Naive thymus-derived CD4-positive, alpha-beta T cell (primary cell): ENCODE measurements around the gene TRAF3. TPM values are rescaled to one million over a fixed set of nuclear protein-coding genes. Genes with fewer than 3 reads are reported as not detected.
A peak's percentile ranks its signal among the peaks of the same experiment; 100 is the strongest.

Source experiments
- ATAC-seq: fragments of 150-1000 bp; cut with Tn5 transposase; 2 replicates; pipeline ENCODE4 v1.10.0; 2021; ENCODE audit warnings: mild to moderate bottlenecking, moderate library complexity
- CTCF ChIA-PET: fragments of 350-600 bp; sonication (Branson Sonifier 250); formaldehyde crosslinking; loops from one replicate; lab custom pipeline; 2021; ENCODE audit warnings: antibody characterized with exemption; lab: Charles Lee
- POLR2A ChIA-PET: fragments of 350-600 bp; sonication (Branson Sonifier 250); formaldehyde crosslinking; loops from one replicate; lab custom pipeline; 2021; ENCODE audit warnings: antibody characterized with exemption, inconsistent platforms; lab: Charles Lee
- DNase-seq, 9 donors: peaks; one replicate each; pipeline versions ENCODE4 v3.0.0 to v3.0.0-alpha.2; 2020 to 2022; ENCODE audit warnings: mixed read lengths in 1 of 9
- H3K27ac ChIP-seq: one replicate; pipeline ENCODE4 v1.7.0; 2013; ENCODE audit warnings: mild to moderate bottlenecking, low read depth, low read length, moderate library complexity
- H3K27me3 ChIP-seq, 2 donors: one replicate each; pipeline ENCODE4 v1.7.0; 2013; ENCODE audit warnings: low read length in 2 of 2, mild to moderate bottlenecking in 2 of 2, moderate library complexity in 2 of 2; ENCODE audit not compliant: control insufficient read depth in 2 of 2, insufficient read depth in 2 of 2
- H3K36me3 ChIP-seq, 3 experiments: 1 replicate in 2 of 3; 2 replicates in 1 of 3; pipeline ENCODE4 v1.7.0; 2013; ENCODE audit warnings: low read length in 3 of 3, mild to moderate bottlenecking in 3 of 3, moderate library complexity in 1 of 3; ENCODE audit not compliant: insufficient read depth in 3 of 3, control insufficient read depth in 2 of 3
- H3K4me1 ChIP-seq, 2 donors: one replicate each; pipeline ENCODE4 v1.7.0; 2013; ENCODE audit warnings: low read length in 2 of 2, mild to moderate bottlenecking in 2 of 2, moderate library complexity in 1 of 2; ENCODE audit not compliant: control insufficient read depth in 2 of 2, insufficient read depth in 2 of 2
- H3K4me3 ChIP-seq: 2 replicates; pipeline ENCODE4 v1.7.0; 2013; ENCODE audit warnings: mild to moderate bottlenecking, low read length
- H3K9me3 ChIP-seq, 3 experiments: 1 replicate in 2 of 3; 2 replicates in 1 of 3; pipeline ENCODE4 v1.7.0; 2013; ENCODE audit warnings: low read length in 3 of 3; ENCODE audit not compliant: control insufficient read depth in 2 of 3
- H3K27ac Mint-ChIP-seq, 9 donors: one replicate each; pipeline ENCODE4 v1.8.0; 2020 to 2022; ENCODE audit warnings: mixed read lengths in 9 of 9, mild to moderate bottlenecking in 8 of 9, moderate library complexity in 5 of 9, inconsistent platforms in 2 of 9
- H3K27me3 Mint-ChIP-seq, 5 donors: one replicate each; pipeline ENCODE4 v1.8.0; 2021 to 2022; ENCODE audit warnings: mixed read lengths in 5 of 5, mild to moderate bottlenecking in 1 of 5
- H3K36me3 Mint-ChIP-seq, 5 donors: one replicate each; pipeline ENCODE4 v1.8.0; 2020 to 2022; ENCODE audit warnings: mixed read lengths in 5 of 5, mild to moderate bottlenecking in 3 of 5, inconsistent platforms in 1 of 5
- H3K4me1 Mint-ChIP-seq, 7 donors: one replicate each; pipeline ENCODE4 v1.8.0; 2020 to 2022; ENCODE audit warnings: mixed read lengths in 7 of 7, mild to moderate bottlenecking in 3 of 7, inconsistent platforms in 1 of 7
- H3K4me3 Mint-ChIP-seq, 10 donors: one replicate each; pipeline ENCODE4 v1.8.0; 2020 to 2022; ENCODE audit warnings: mild to moderate bottlenecking in 10 of 10, mixed read lengths in 10 of 10, moderate library complexity in 6 of 10, inconsistent platforms in 2 of 10
- H3K9me3 Mint-ChIP-seq, 11 donors: one replicate each; pipeline ENCODE4 v1.8.0; 2020 to 2022; ENCODE audit warnings: mixed read lengths in 11 of 11, mild to moderate bottlenecking in 4 of 11, inconsistent platforms in 1 of 11, moderate library complexity in 1 of 11
- intact Hi-C, 2 donors: fragments of 100-400 bp; cut with micrococcal nuclease; formaldehyde crosslinking; loops; one replicate each; pipeline ENCODE4 v1.15.1; 2023
- polyA plus RNA-seq, 2 donors: library from polyadenylated mRNA; unstranded; fragments of 300-500 nt; fragmentation: Illumina TruSeq; gene quantifications; one replicate each; pipeline ENCODE4 v1.2.3, GENCODE V29; 2021
- total RNA-seq, 6 experiments: library from RNA in 5 of 6; stranded (reverse) in 5 of 6; gene quantifications; 1 replicate in 5 of 6; 2 replicates in 1 of 6; pipeline ENCODE4 v1.2.3 and lab custom pipeline; 2021 to 2026

The TRAF3 gene
- total and polyA plus RNA-seq, 7 experiments from 2014 or later, result 16.1 to 74.4 (median 30.4) TPM

DNA sequence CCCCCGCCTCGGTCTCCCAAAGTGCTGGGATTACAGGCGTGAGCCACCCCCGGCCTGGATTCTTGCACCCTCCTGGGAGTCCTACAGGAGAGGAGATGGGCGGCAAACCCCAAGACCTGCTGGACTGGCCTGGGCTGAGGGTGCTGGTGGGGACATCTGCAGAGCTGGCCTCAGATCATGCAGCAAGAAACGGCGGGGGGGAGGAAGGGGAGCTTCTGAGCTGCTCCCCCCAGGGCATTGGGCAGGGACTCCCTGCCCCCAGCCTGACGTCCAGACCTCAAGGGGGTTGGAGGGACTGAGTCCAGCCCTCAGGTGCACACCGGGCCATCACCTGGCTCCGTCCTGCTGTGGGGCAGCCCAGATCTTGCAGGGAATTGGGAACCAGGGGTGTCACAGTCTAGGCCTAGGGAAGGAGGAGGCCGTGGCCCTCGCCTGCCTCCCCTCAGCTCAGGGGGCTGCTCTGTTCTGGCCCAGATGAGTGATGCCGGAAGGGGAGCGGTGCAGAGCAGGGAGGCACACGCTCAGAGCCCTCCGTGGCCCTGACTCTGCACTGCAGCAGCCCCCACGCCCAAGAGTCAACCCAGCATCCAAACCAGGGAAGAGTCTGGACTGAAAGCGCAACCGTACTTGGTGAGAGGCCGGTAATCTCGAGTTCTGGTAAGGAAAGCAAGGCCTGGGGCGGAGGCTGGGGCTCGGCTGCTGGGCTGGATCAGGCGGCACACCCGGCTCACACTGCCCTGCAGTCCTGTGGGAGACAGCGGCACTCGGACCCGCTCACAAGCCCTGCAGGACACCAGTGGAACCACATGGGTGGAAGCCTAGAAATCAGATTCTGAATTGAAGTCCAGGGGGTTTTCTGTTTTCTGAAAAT is 136.3 kb downstream of the TRAF3 start:
- no peak for ATAC-seq
- Histone ChIP-seq H3K9me3 (no peaks in the 10 kb centered on the region), H3K36me3 (peaks cover 0 to 17% (median 0%) of the 10 kb centered on the region in 3 experiments), H3K4me3 (no peak overlapping the region), H3K4me1 (no peaks in the 10 kb centered on the region), H3K27me3 (no peaks in the 10 kb centered on the region), H3K27ac (no peak overlapping the region)
- peaks cover 0 to 2% (median 0%) of the 10 kb centered on the region in 7 donors for H3K4me1 Mint-ChIP-seq
- no peaks in the 10 kb centered on the region for H3K27me3 Mint-ChIP-seq
- no peak for DNase-seq
- no peaks in the 10 kb centered on the region for H3K9me3 Mint-ChIP-seq
- CTCF ChIA-PET, result interaction anchor here (0.6 to 1.0 kb wide), 3 partner anchors 178 to 287 kb away, joined by 3 read pairs; no protein-coding TSS in a partner anchor
- H3K36me3 Mint-ChIP-seq, result peaks cover 0 to 8% (median 0%) of the 10 kb centered on the region in 5 donors
- peak overlapping the region in 1 of 9 donors; percentile 8 for H3K27ac Mint-ChIP-seq
- POLR2A ChIA-PET, result no interaction called here
- peak overlapping the region in 1 of 10 donors; percentile 29 for H3K4me3 Mint-ChIP-seq
- intact Hi-C loops, result no loop called here

DNA sequence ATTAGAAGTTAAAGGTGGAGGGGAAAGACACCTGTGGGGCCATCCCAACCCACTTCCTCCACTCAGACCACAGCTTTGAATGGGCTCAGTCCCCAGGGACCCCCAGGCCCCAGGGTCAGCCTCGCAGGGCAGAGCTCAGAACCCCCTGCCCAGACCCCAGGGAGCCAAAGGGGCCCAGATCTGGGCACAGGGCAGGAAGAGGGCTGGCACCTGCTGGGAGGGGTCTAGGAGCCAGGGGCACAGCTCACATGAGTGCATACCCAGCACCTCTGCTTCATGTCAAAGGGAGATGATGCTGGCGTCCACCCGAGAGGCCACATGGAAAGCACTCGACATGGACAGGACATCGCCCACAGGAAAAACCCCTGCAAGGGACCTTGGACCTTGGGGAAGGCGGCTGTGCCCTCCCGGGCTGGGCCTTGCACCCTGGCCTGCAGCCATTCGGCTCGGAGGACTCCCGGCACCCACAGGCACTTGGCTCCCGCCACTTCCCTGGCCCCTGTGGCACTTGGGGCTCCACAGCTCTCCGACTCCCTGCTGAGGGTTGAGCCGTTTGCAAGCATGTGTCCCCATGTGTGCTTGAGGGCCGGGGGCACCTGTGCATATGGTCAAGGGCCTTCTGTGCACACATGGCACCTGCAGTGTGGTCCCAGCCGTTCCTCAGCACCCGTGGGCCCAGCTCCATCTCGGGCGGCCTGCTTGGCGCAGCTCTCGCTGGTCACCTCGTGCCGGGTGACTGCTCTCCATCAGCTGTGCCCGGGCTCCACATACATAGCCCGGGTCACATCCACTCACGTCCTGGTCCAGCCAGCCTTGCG is 137.4 kb downstream of the TRAF3 start:
- H3K4me3 ChIP-seq, result no peak overlapping the region
- intact Hi-C loops, result no loop called here
- H3K9me3 Mint-ChIP-seq, result no peaks in the 10 kb centered on the region
- ChIA-PET POLR2A (no interaction called here), CTCF (interaction anchor here (0.6 to 1.3 kb wide), 3 partner anchors 177 to 220 kb away, joined by 3 read pairs; no protein-coding TSS in a partner anchor)
- H3K4me3 Mint-ChIP-seq, result no peak overlapping the region
- no peak for DNase-seq
- no peaks in the 10 kb centered on the region for H3K27me3 Mint-ChIP-seq
- no peaks in the 10 kb centered on the region for H3K27me3 ChIP-seq
- peak overlapping the region in 1 of 9 donors; percentile 14 for H3K27ac Mint-ChIP-seq
- H3K9me3 ChIP-seq, result no peaks in the 10 kb centered on the region
- H3K27ac ChIP-seq, result no peak overlapping the region
- H3K36me3 Mint-ChIP-seq, result peaks cover 0 to 5% (median 0%) of the 10 kb centered on the region in 5 donors
- ATAC-seq, result no peak
- peaks cover 0 to 11% (median 0%) of the 10 kb centered on the region in 3 experiments for H3K36me3 ChIP-seq
- H3K4me1 Mint-ChIP-seq, result peaks cover 0 to 2% (median 0%) of the 10 kb centered on the region in 7 donors
- H3K4me1 ChIP-seq, result no peaks in the 10 kb centered on the region

DNA sequence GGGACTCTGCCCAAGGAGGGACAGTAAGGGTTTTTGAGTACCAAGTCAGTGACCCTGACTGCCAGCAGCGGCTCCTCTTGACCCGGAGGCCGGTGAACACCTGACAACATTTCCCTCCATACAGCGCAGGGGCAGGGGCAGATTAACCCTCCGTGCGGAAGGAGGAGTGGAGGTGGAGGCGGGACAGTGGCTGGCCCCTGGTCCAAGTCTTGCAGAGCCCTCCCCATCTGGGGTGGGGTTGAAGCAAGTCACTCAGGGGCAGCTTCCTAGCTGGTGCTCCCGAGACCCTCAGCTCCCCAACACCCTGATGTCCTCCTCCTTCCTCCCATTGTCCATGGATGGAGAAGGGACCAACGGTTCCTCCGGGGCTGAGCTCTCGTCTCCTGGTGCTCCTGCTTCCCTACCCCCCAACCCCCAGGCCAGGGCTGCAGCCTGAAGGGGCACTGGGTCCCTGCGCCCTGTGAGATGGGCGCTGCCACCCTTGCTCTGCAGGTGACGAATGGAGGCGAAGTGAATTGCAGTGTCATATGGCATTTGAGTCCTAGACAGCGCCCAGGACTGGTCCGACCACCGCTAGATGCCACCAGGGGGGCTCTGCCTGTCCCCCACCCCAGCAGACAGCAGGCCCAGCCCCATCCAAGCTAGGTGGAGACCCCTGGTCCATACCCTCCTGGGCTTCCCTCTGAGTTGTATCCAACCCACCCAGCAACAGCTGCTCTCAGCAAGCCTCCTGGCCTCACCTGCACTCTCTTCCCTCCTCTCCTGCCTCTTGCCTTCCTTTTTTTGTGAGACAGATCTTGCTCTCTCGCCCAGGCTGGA is 138.3 kb downstream of the TRAF3 start:
- no peak for DNase-seq
- Histone ChIP-seq H3K27ac (no peak overlapping the region), H3K4me1 (no peaks in the 10 kb centered on the region), H3K36me3 (peaks cover 0 to 11% (median 0%) of the 10 kb centered on the region in 3 experiments), H3K27me3 (no peaks in the 10 kb centered on the region), H3K4me3 (no peak overlapping the region), H3K9me3 (no peaks in the 10 kb centered on the region)
- POLR2A ChIA-PET, result no interaction called here
- H3K27me3 Mint-ChIP-seq, result no peaks in the 10 kb centered on the region
- intact Hi-C loops, result no loop called here
- no peaks in the 10 kb centered on the region for H3K9me3 Mint-ChIP-seq
- ATAC-seq, result no peak
- CTCF ChIA-PET, result interaction anchor here (0.5 to 1.3 kb wide), 2 partner anchors 220 to 222 kb away, joined by 3 to 5 read pairs; no protein-coding TSS in a partner anchor
- H3K4me3 Mint-ChIP-seq, result no peak overlapping the region
- H3K36me3 Mint-ChIP-seq, result peaks cover 0 to 5% (median 0%) of the 10 kb centered on the region in 5 donors
- H3K4me1 Mint-ChIP-seq, result peaks cover 0 to 2% (median 0%) of the 10 kb centered on the region in 7 donors
- peak overlapping the region in 4 of 9 donors; percentile 1 to 58 (median 34) for H3K27ac Mint-ChIP-seq

DNA sequence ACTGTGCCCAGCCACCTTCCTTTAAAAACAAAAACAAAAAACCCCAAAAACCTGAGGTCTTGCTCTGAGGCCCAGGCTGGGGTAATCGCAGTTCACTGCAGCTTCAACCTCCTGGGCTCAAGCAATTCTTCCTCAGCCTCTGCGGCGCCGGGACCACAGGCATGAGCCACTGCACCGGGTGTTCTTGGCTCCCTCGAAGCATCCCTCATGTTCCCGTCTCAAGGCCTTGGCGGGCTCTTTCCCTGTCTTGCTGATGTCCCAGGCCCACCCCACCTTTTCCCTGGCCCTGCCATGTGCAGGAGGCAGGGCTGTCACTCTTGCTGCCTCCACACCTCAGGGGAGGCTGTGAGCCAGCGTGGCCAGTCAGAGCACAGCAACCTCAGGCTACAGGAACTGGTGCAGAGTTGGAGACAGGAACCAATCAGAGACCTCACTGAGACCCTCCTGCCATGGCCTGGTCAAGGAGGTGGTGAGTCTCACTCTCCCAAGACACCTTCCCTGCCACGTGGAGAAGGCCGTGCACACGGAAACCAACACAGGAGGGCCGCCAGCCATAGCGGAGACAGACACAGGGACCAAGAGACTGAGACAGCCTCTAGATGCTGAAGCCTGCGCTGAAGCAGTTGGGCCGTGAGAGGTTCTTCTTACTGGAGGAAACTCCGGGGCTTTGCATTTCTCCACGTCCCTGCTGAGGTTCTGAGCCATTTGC is 139.3 kb downstream of the TRAF3 start:
- H3K9me3 ChIP-seq, result no peaks in the 10 kb centered on the region
- H3K27ac Mint-ChIP-seq, result peak overlapping the region in 5 of 9 donors; percentile 12 to 81 (median 48)
- H3K4me1 ChIP-seq, result no peaks in the 10 kb centered on the region
- H3K36me3 ChIP-seq, result peaks cover 0 to 11% (median 0%) of the 10 kb centered on the region in 3 experiments
- no peak for DNase-seq
- H3K4me3 ChIP-seq, result no peak overlapping the region
- intact Hi-C loops, result no loop called here
- CTCF ChIA-PET, result interaction anchor here (1.3 kb wide), 1 partner anchor 221 kb away, joined by 3 read pairs; no protein-coding TSS in a partner anchor
- no peak overlapping the region for H3K27ac ChIP-seq
- POLR2A ChIA-PET, result no interaction called here
- no peaks in the 10 kb centered on the region for H3K27me3 ChIP-seq
- no peaks in the 10 kb centered on the region for H3K27me3 Mint-ChIP-seq
- no peaks in the 10 kb centered on the region for H3K36me3 Mint-ChIP-seq
- peaks cover 0 to 2% (median 0%) of the 10 kb centered on the region in 7 donors for H3K4me1 Mint-ChIP-seq
- no peak overlapping the region for H3K4me3 Mint-ChIP-seq
- ATAC-seq, result no peak
- no peaks in the 10 kb centered on the region for H3K9me3 Mint-ChIP-seq

DNA sequence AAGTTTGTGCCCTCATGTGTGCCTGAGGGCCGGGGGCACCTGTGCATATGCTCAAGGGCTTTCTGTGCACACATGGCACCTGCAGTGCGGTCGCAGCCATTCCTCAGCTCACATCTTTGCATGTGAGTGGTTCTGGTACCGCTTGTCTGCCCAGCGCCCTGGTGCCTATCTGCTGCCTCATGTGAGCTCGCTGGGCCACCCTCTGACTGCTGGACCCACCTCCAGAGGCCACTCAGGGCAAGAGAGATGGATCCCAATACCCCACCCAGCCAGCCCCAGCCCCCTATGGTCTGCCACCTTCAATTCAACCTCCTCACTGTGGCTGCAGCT is 139.8 kb downstream of the TRAF3 start:
- Histone ChIP-seq H3K27me3 (no peaks in the 10 kb centered on the region), H3K27ac (no peak overlapping the region), H3K9me3 (no peaks in the 10 kb centered on the region), H3K4me1 (no peaks in the 10 kb centered on the region), H3K4me3 (no peak overlapping the region), H3K36me3 (peaks cover 0 to 7% (median 0%) of the 10 kb centered on the region in 3 experiments)
- no peaks in the 10 kb centered on the region for H3K27me3 Mint-ChIP-seq
- H3K4me3 Mint-ChIP-seq, result no peak overlapping the region
- peak overlapping the region in 3 of 9 donors; percentile 39 to 75 (median 71) for H3K27ac Mint-ChIP-seq
- CTCF ChIA-PET, result no interaction called here
- no peaks in the 10 kb centered on the region for H3K9me3 Mint-ChIP-seq
- DNase-seq (no peak), ATAC-seq (peak; percentile 19)
- POLR2A ChIA-PET, result no interaction called here
- intact Hi-C loops, result no loop called here
- H3K4me1 Mint-ChIP-seq, result peaks cover 0 to 2% (median 0%) of the 10 kb centered on the region in 7 donors
- no peaks in the 10 kb centered on the region for H3K36me3 Mint-ChIP-seq
